Measurements from ENCODE around the gene FYB1. TPM values are rescaled to one million over a fixed set of nuclear protein-coding genes. Genes with fewer than 3 reads are reported as not detected.

FYB1 gene
- polyA plus RNA-seq, 1 donor: 1.7 TPM

GRCh38 chr5:39080168-39080567 lies 139.2 kb downstream of the FYB1 start:
- DNase-seq (ENCODE audit: low read depth): no peak

- DNase-seq (ENCODE audit: low read depth): no peak
Observed at GRCh38 chr5:39079147-39079546, 140.2 kb downstream of the FYB1 start.

- DNase-seq (ENCODE audit: low read depth): no peak
Observed at GRCh38 chr5:39076757-39077728, 142.3 kb downstream of the FYB1 start.

- no peak for DNase-seq (ENCODE audit: low read depth)
Observed at GRCh38 chr5:39076101-39076756, 143.1 kb downstream of the FYB1 start.

GRCh38 chr5:39074017-39074814 lies 145.1 kb downstream of the FYB1 start, which contains the start of gene RICTOR:
RICTOR (minus strand) TSS chr5:39074399; CDS start chr5:39074377, 22 bp downstream.
- peak; percentile 70 for DNase-seq (ENCODE audit: low read depth)

GRCh38 chr5:39073767-39074016 lies 145.7 kb downstream of the FYB1 start:
- DNase-seq (ENCODE audit: low read depth): no peak

- no peak for DNase-seq (ENCODE audit: low read depth)
Observed at GRCh38 chr5:39072925-39073766, 146.2 kb downstream of the FYB1 start.

GRCh38 chr5:39068099-39068498 lies 151.3 kb downstream of the FYB1 start:
- no peak for DNase-seq (ENCODE audit: low read depth)

- no peak for DNase-seq (ENCODE audit: low read depth)
Observed at GRCh38 chr5:39064450-39064849, 154.9 kb downstream of the FYB1 start.

GRCh38 chr5:39063037-39063436 lies 156.3 kb downstream of the FYB1 start:
- DNase-seq (ENCODE audit: low read depth): no peak

GRCh38 chr5:39062530-39062929 lies 156.8 kb downstream of the FYB1 start:
- no peak for DNase-seq (ENCODE audit: low read depth)

- DNase-seq (ENCODE audit: low read depth): no peak
Observed at GRCh38 chr5:39062104-39062503, 157.3 kb downstream of the FYB1 start.

- no peak for DNase-seq (ENCODE audit: low read depth)
Observed at GRCh38 chr5:39059064-39059463, 160.3 kb downstream of the FYB1 start.

GRCh38 chr5:39058178-39058921 lies 161.0 kb downstream of the FYB1 start:
- no peak for DNase-seq (ENCODE audit: low read depth)

GRCh38 chr5:39057734-39058133 lies 161.6 kb downstream of the FYB1 start:
- no peak for DNase-seq (ENCODE audit: low read depth)

- no peak for DNase-seq (ENCODE audit: low read depth)
Observed at GRCh38 chr5:39055768-39056398, 163.5 kb downstream of the FYB1 start.
